Upper lobe of left lung (tissue), 6 donors: ENCODE data around the gene ANGPT4. TPM values are rescaled to one million over a fixed set of nuclear protein-coding genes. Genes with fewer than 3 reads are reported as not detected.

Experiments
- ATAC-seq, 2 donors: fragments of 200-7000 bp; cut with Tn5 transposase; one replicate each; pipeline ENCODE4 v1.9.1; 2022; ENCODE audit warnings: mild to moderate bottlenecking in 2 of 2, moderate library complexity in 2 of 2; ENCODE audit not compliant: low FRiP score in 2 of 2
- DNase-seq, 2 donors: peaks; one replicate each; pipeline ENCODE4 v3.0.0-alpha.2; 2019 to 2020
- H3K27ac ChIP-seq, 4 donors: fragments of 200-600 bp; sonication (generic); one replicate each; pipeline ENCODE4 v1.5.1; 2016 to 2019
- H3K27me3 ChIP-seq, 4 donors: fragments of 200-600 bp; sonication (generic); one replicate each; pipeline ENCODE4 v1.5.1; 2017 to 2019
- H3K36me3 ChIP-seq, 4 donors: fragments of 200-600 bp; sonication (generic); one replicate each; pipeline ENCODE4 v1.5.1; 2016 to 2019
- H3K4me1 ChIP-seq, 4 donors: fragments of 200-600 bp; sonication (generic); one replicate each; pipeline ENCODE4 v1.5.1; 2018 to 2019
- H3K4me3 ChIP-seq, 4 donors: fragments of 200-600 bp; sonication (generic); one replicate each; pipeline ENCODE4 v1.5.1; 2017 to 2019; ENCODE audit warnings: mild to moderate bottlenecking in 2 of 4, moderate library complexity in 1 of 4
- H3K9me3 ChIP-seq, 4 donors: fragments of 200-600 bp; sonication (generic); one replicate each; pipeline ENCODE4 v1.5.1; 2018 to 2019
- EP300 ChIP-seq, 4 donors: sonication (generic); formaldehyde crosslinking; IDR thresholded peaks; one replicate each; pipeline ENCODE4 v1.5.1; 2017; ENCODE audit warnings: antibody characterized with exemption in 4 of 4, control low read depth in 2 of 4
- POLR2A ChIP-seq, 4 donors: fragments of 450-650 bp; IDR thresholded peaks; one replicate each; pipeline ENCODE4 v1.5.1; 2016 to 2017; ENCODE audit warnings: antibody characterized with exemption in 4 of 4, mild to moderate bottlenecking in 2 of 4
- POLR2AphosphoS5 ChIP-seq, 2 donors: sonication (generic); formaldehyde crosslinking; IDR thresholded peaks; one replicate each; pipeline ENCODE4 v1.5.1; 2017; ENCODE audit warnings: antibody characterized with exemption in 2 of 2
- WGBS, 2 donors: methylation state at CpG; one replicate each; pipeline ENCODE4 v1.1.5; 2017 to 2018; 5-methylcytosine and 5-hydroxymethylcytosine counted together
- total RNA-seq, 6 donors: library from RNA; depleted of rRNA in 4 of 6; stranded (reverse); fragments of >200 nt in 4 of 6; gene quantifications; one replicate each; pipeline versions ENCODE4 v1.1.0 to v1.2.1, GENCODE V29; 2016 to 2021
- TF ChIP-seq, protein P1 (sequence below), 6 experiments: fragments of 450-650 bp in 4 of 6; fragments of 200-600 bp in 2 of 6; sonication (generic) in 2 of 6; IDR thresholded peaks; one replicate each; pipeline ENCODE4 v1.5.1; 2016 to 2019; ENCODE audit warnings: antibody characterized with exemption in 6 of 6
- donor health status: DM: no; HTN: no; CAD: no; lungs with moderate emphysema.
- donor health status: DM: no; HTN: yes; CAD: no; lungs with severe emphysema.

Gene ANGPT4, protein sequence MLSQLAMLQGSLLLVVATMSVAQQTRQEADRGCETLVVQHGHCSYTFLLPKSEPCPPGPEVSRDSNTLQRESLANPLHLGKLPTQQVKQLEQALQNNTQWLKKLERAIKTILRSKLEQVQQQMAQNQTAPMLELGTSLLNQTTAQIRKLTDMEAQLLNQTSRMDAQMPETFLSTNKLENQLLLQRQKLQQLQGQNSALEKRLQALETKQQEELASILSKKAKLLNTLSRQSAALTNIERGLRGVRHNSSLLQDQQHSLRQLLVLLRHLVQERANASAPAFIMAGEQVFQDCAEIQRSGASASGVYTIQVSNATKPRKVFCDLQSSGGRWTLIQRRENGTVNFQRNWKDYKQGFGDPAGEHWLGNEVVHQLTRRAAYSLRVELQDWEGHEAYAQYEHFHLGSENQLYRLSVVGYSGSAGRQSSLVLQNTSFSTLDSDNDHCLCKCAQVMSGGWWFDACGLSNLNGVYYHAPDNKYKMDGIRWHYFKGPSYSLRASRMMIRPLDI
- total RNA-seq = 1 to 10 TPM in 5 of 6 donors, under 1 TPM in 1; 0.39 to 3.0 (median 1.4) TPM

DNA sequence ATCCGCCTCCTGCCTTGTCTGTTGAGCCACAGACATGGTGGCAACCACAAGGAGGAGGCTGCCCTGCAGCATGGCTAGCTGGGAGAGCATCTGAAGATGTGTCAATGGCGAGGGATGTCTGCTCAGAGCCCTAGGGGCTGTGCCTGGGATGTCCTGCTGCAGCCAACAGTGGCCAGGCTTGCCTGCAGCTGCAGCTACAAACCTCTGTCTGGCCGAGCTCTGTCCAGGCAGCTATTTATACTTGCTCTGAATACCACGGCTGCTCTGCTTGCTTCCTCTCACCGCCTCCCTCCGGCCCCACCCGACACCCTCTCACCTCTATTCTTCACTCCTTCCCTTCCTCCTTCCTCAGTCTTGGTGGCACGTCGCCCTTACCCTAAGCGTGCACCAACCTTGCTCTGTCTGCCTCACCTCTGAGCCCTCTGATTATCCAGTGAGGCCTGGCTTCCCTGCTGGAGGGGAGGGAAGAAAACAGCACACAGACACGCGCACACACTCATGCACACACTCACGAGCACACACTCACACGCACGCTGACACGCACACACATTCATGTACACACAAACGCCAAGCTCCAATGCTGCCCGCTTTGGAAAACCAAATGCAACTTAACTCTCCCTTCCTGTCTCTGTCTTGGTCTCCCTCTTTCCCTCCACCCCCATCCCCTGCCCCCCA lies at the start of gene ANGPT4:
Gene ANGPT4, minus strand, starts transcription at position 210 of the 675 bp plus-strand sequence. Its CDS starts 120 bp downstream, at position 90.
- ATAC-seq = no peak
- Histone ChIP-seq H3K36me3 (no peaks in the 10 kb centered on the region), H3K9me3 (no peaks in the 10 kb centered on the region), H3K27me3 (no peaks in the 10 kb centered on the region), H3K27ac (no peak within 1 kb of the TSS), H3K4me1 (peaks cover 0 to 4% (median 0%) of the 10 kb centered on the region in 4 donors), H3K4me3 (no peak within 1 kb of the TSS)
- WGBS, 2 donors = 34 to 38% methylated on average over 15 to 18 of the region's 18 CpGs
- no peak for DNase-seq
- TF ChIP-seq, protein P1, sequence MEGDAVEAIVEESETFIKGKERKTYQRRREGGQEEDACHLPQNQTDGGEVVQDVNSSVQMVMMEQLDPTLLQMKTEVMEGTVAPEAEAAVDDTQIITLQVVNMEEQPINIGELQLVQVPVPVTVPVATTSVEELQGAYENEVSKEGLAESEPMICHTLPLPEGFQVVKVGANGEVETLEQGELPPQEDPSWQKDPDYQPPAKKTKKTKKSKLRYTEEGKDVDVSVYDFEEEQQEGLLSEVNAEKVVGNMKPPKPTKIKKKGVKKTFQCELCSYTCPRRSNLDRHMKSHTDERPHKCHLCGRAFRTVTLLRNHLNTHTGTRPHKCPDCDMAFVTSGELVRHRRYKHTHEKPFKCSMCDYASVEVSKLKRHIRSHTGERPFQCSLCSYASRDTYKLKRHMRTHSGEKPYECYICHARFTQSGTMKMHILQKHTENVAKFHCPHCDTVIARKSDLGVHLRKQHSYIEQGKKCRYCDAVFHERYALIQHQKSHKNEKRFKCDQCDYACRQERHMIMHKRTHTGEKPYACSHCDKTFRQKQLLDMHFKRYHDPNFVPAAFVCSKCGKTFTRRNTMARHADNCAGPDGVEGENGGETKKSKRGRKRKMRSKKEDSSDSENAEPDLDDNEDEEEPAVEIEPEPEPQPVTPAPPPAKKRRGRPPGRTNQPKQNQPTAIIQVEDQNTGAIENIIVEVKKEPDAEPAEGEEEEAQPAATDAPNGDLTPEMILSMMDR (IDR thresholded peaks at IDR 0.05) = no peak
- no peak for TF ChIP-seq POLR2AphosphoS5 (IDR thresholded peaks at IDR 0.05)
- no peak for TF ChIP-seq EP300 (IDR thresholded peaks at IDR 0.05)
- TF ChIP-seq POLR2A (IDR thresholded peaks at IDR 0.05) = no peak

DNA sequence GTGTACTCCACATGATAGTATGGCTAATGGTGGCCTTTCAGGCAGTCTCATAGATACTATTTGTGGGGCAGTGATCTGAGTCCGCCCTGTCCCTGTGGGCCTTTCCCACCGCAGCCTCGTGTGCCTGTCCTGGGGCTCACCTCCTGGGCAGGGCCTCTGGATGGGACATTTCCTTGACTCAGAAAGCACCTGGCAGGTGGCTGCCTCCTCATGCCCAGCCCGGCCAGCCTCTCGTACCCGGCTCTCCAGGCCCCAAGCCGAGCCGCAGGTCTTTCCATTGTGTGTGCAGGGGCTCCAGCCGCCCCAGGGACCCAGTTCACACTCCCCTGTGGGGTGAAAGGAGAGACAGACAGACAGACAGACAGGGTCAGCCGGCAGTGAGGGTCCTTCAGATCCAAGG lies 47.7 kb upstream of the ANGPT4 start:
- DNase-seq = no peak
- TF ChIP-seq, protein P1 (IDR thresholded peaks at IDR 0.05) = no peak
- no peak for TF ChIP-seq POLR2A (IDR thresholded peaks at IDR 0.05)
- no peak for TF ChIP-seq POLR2AphosphoS5 (IDR thresholded peaks at IDR 0.05)
- no peak for TF ChIP-seq EP300 (IDR thresholded peaks at IDR 0.05)
- 87 to 97% methylated on average over 6 to 10 of the region's 10 CpGs for WGBS, 2 donors

DNA sequence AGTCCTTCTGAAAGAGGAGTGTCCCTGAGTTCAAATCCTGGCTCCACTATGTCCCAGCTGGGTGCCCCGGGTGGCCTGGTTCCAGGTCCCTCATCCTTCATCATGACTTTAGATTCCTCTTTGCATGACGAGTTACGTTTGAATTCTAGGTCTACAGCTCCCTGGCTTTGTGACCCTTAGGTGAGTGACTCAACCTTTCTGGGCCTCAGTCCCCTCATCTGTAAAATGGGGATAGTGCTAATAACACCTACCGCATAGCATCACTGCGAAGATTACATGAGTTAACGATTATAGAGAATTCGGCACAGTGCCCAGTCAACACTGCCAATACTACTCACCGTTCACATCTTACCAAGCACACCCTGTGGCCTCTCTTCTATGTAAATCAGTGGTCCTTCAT lies 46.5 kb upstream of the ANGPT4 start:
- Histone ChIP-seq H3K9me3 (no peaks in the 10 kb centered on the region), H3K27me3 (no peaks in the 10 kb centered on the region), H3K36me3 (no peaks in the 10 kb centered on the region), H3K27ac (no peak overlapping the region), H3K4me3 (no peak overlapping the region), H3K4me1 (peaks cover 0 to 11% (median 4%) of the 10 kb centered on the region in 4 donors)
- ATAC-seq = no peak
- DNase-seq = no peak
- TF ChIP-seq POLR2AphosphoS5 (IDR thresholded peaks at IDR 0.05) (no peak), EP300 (IDR thresholded peaks at IDR 0.05) (no peak), POLR2A (IDR thresholded peaks at IDR 0.05) (no peak)
- TF ChIP-seq, protein P1 (IDR thresholded peaks at IDR 0.05) = no peak
- 85 to 95% methylated on average over 8 of the region's 8 CpGs for WGBS, 2 donors

More for the DNA sequence above, 47.7 kb upstream of the ANGPT4 start:
- no peaks in the 10 kb centered on the region for H3K9me3 ChIP-seq
- no peak overlapping the region for H3K4me3 ChIP-seq
- H3K27me3 ChIP-seq = no peaks in the 10 kb centered on the region
- H3K36me3 ChIP-seq = no peaks in the 10 kb centered on the region
- no peaks in the 10 kb centered on the region for H3K4me1 ChIP-seq
- no peak for ATAC-seq
- H3K27ac ChIP-seq = no peak overlapping the region

DNA sequence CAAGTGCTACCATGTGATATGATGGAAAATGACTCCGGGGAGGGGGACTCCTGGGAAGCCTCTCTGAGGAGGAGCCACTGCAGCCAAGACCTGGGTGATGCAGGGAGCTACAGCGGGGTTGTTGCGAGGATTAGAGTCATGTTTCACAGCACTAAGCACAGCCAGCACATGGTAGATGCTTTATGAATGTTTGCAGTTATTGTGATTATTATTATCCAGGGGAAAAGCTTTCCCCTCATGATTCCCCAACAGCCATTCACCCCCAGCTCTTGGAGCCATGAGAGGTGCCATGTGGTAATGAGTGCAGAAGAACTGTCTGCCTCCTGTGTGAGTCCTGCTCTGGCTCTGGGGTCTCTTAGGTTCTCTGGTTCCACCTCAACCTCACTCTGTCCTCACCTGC lies 46.1 kb upstream of the ANGPT4 start:
- Histone ChIP-seq H3K4me1 (peaks cover 0 to 12% (median 4%) of the 10 kb centered on the region in 4 donors), H3K36me3 (no peaks in the 10 kb centered on the region), H3K27ac (no peak overlapping the region), H3K4me3 (no peak overlapping the region), H3K27me3 (no peaks in the 10 kb centered on the region), H3K9me3 (no peaks in the 10 kb centered on the region)
- DNase-seq (no peak), ATAC-seq (no peak)
- 77 to 81% methylated on average over 3 of the region's 3 CpGs for WGBS, 2 donors
- TF ChIP-seq POLR2A (IDR thresholded peaks at IDR 0.05) (no peak), POLR2AphosphoS5 (IDR thresholded peaks at IDR 0.05) (no peak), EP300 (IDR thresholded peaks at IDR 0.05) (no peak)
- TF ChIP-seq, protein P1 (IDR thresholded peaks at IDR 0.05) = no peak
